Psoas muscle (tissue), 8 donors: ENCODE measurements around the gene KCTD13. TPM values are rescaled to one million over a fixed set of nuclear protein-coding genes. Genes with fewer than 3 reads are reported as not detected.
A peak's percentile ranks its signal among the peaks of the same experiment; 100 is the strongest.

Experiments used
- ATAC-seq, 4 donors: fragments of 200-7000 bp; cut with Tn5 transposase; one replicate each; pipeline ENCODE4 v1.9.1; 2020; ENCODE audit warnings: moderate library complexity in 3 of 4, mild to moderate bottlenecking in 2 of 4
- DNase-seq, 2 donors: peaks; one replicate each; pipeline ENCODE4 v3.0.0-alpha.2; 2020
- H3K27ac ChIP-seq: fragments of 200-600 bp; one replicate; pipeline ENCODE4 v1.8.0; 2022
- H3K27me3 ChIP-seq, 3 donors: fragments of 200-600 bp in 1 of 3; one replicate each; pipeline versions ENCODE4 v1.6.1 to v1.8.0; 2013 to 2022; ENCODE audit warnings: low read length in 2 of 3, mild to moderate bottlenecking in 2 of 3, moderate library complexity in 1 of 3; ENCODE audit not compliant: insufficient read depth in 3 of 3
- H3K36me3 ChIP-seq, 2 donors: fragments of 200-600 bp in 1 of 2; one replicate each; pipeline versions ENCODE4 v1.6.1 to v1.8.0; 2013 to 2022; ENCODE audit warnings: low read depth in 1 of 2, mild to moderate bottlenecking in 1 of 2, moderate library complexity in 1 of 2; ENCODE audit not compliant: insufficient read depth in 1 of 2
- H3K4me1 ChIP-seq: fragments of 200-600 bp; one replicate; pipeline ENCODE4 v1.8.0; 2022
- H3K4me3 ChIP-seq: fragments of 200-600 bp; one replicate; pipeline ENCODE4 v1.8.0; 2022; ENCODE audit warnings: mild to moderate bottlenecking
- H3K9me3 ChIP-seq: fragments of 200-600 bp; one replicate; pipeline ENCODE4 v1.8.0; 2022
- CTCF ChIP-seq: fragments of 200-600 bp; IDR thresholded peaks from one replicate; pipeline ENCODE4 v1.8.0; 2022; ENCODE audit warnings: antibody characterized with exemption
- WGBS, 3 donors: extraction: QIAGEN DNeasy Blood & Tissue Kit; methylation state at CpG; one replicate each; pipeline versions ENCODE4 v1.1.6 to v1.1.7; 2013; 5-methylcytosine and 5-hydroxymethylcytosine counted together
- intact Hi-C, 2 donors: fragments of 100-400 bp; cut with DNase I; formaldehyde crosslinking; loops; one replicate each; pipeline versions ENCODE4 v1.11.0 to v1.14.2; 2022
- polyA plus RNA-seq, 3 donors: library from polyadenylated mRNA; stranded (reverse); fragments of 200-250 nt; gene quantifications; one replicate each; pipeline ENCODE4 v1.2.3, GENCODE V29; 2013
- total RNA-seq, 4 donors: library from RNA; stranded (reverse); fragmentation: NEBNext Ultra II Directional in 2 of 4; extraction: Animal tissue kit (Norgen Biotek cat#: 25700) in 2 of 4; gene quantifications; one replicate each; pipeline versions ENCODE4 v1.2.1 to v1.2.4, GENCODE V29; 2021 to 2023
- donor health status: healthy with polysubstance abuse.
- donor health status: DM: no; HTN: no; CAD: no; lungs with moderate emphysema.
- donor health status: Bipolar disorder and iron deficiency.
- donor health status: healthy.
- donor health status: DM: yes; HTN: yes; CAD: no.
- donor health status: DM: no; HTN: no; CAD: no.
- donor health status: DM: no; HTN: no; CAD: no.
- donor health status: DM: yes; HTN: yes; CAD: no.

Gene KCTD13
- total and polyA plus RNA-seq, 7 donors = 2.2 to 5.4 (median 4.7) TPM

GRCh38 chr16:29915590-29916247 is 10.3 kb downstream of the KCTD13 start:
- DNase-seq (no peak), ATAC-seq (no peak)
- no peak overlapping the region for H3K4me3 ChIP-seq
- H3K27me3 ChIP-seq = no peaks in the 10 kb centered on the region
- 78 to 82% (median 81%) methylated on average over 6 of the region's 6 CpGs for WGBS, 3 donors
- no peak overlapping the region for H3K27ac ChIP-seq
- TF ChIP-seq CTCF = no peak
- H3K36me3 ChIP-seq = peaks cover 3 to 46% of the 10 kb centered on the region in 2 donors
- intact Hi-C loops = no loop called here
- no peaks in the 10 kb centered on the region for H3K9me3 ChIP-seq
- no peaks in the 10 kb centered on the region for H3K4me1 ChIP-seq

- WGBS, 3 donors = 94 to 96% (median 95%) methylated on average over 8 of the region's 8 CpGs
- Histone ChIP-seq H3K36me3 (peaks cover 0 to 24% of the 10 kb centered on the region in 2 donors), H3K27ac (no peak overlapping the region), H3K4me1 (no peaks in the 10 kb centered on the region), H3K27me3 (no peaks in the 10 kb centered on the region), H3K4me3 (no peak overlapping the region), H3K9me3 (no peaks in the 10 kb centered on the region)
- ATAC-seq = no peak
- DNase-seq = no peak
- no peak for TF ChIP-seq CTCF
- intact Hi-C loops = no loop called here
Measured at GRCh38 chr16:29913514-29913913, 12.5 kb downstream of the KCTD13 start.

- DNase-seq = peak in 1 of 2 donors; percentile 50
- no peak for TF ChIP-seq CTCF
- H3K9me3 ChIP-seq = no peaks in the 10 kb centered on the region
- ATAC-seq = peak in 1 of 4 donors; percentile 25
- no peak overlapping the region for H3K27ac ChIP-seq
- peaks cover 0 to 17% of the 10 kb centered on the region in 2 donors for H3K36me3 ChIP-seq
- intact Hi-C loops = no loop called here
- H3K27me3 ChIP-seq = no peaks in the 10 kb centered on the region
- no peaks in the 10 kb centered on the region for H3K4me1 ChIP-seq
- H3K4me3 ChIP-seq = no peak overlapping the region
- 66 to 74% (median 68%) methylated on average over 11 of the region's 11 CpGs for WGBS, 3 donors
Measured at GRCh38 chr16:29912087-29912486, 13.9 kb downstream of the KCTD13 start.

- no peak overlapping the region for H3K4me3 ChIP-seq
- intact Hi-C loops = no loop called here
- no peaks in the 10 kb centered on the region for H3K27me3 ChIP-seq
- H3K4me1 ChIP-seq = no peaks in the 10 kb centered on the region
- DNase-seq = no peak
- WGBS, 3 donors = 69 to 78% (median 72%) methylated on average over 14 to 15 of the region's 15 CpGs
- H3K27ac ChIP-seq = no peak overlapping the region
- TF ChIP-seq CTCF = no peak
- no peaks in the 10 kb centered on the region for H3K9me3 ChIP-seq
- peaks cover 0 to 16% of the 10 kb centered on the region in 2 donors for H3K36me3 ChIP-seq
- peak in 3 of 4 donors; percentile 23 to 31 (median 24) for ATAC-seq
Measured at GRCh38 chr16:29911676-29912010, 14.4 kb downstream of the KCTD13 start.
